Effector memory CD4-positive, alpha-beta T cell (primary cell): ENCODE measurements around the gene PSME3IP1.
"Not testable (repeated sequence)": the region's sequence is repeated elsewhere in the genome, so short reads cannot be mapped to it uniquely, and the experiment has no call there.

ENCODE experiments used
- DNase-seq, 3 donors: peaks; one replicate each; pipeline ENCODE4 v3.0.0-alpha.2; 2020
- H3K27ac ChIP-seq: 2 replicates; pipeline ENCODE4 v1.7.0; 2013; ENCODE audit warnings: mild to moderate bottlenecking, low read length, moderate library complexity; ENCODE audit not compliant: insufficient read depth, poor library complexity, severe bottlenecking
- H3K27me3 ChIP-seq: replicated peaks from 2 replicates; pipeline ENCODE4 v1.7.0; 2013; ENCODE audit warnings: mild to moderate bottlenecking, low read length; ENCODE audit not compliant: insufficient read depth, control insufficient read depth, poor library complexity, severe bottlenecking
- H3K36me3 ChIP-seq: 2 replicates; pipeline ENCODE4 v1.7.0; 2013; ENCODE audit warnings: mild to moderate bottlenecking, low read length, moderate library complexity; ENCODE audit not compliant: control insufficient read depth, insufficient read depth
- H3K4me1 ChIP-seq: 2 replicates; pipeline ENCODE4 v1.7.0; 2013; ENCODE audit warnings: low read length, mild to moderate bottlenecking; ENCODE audit not compliant: control insufficient read depth, insufficient read depth, poor library complexity, severe bottlenecking
- H3K4me3 ChIP-seq: 2 replicates; pipeline ENCODE4 v1.7.0; 2013; ENCODE audit warnings: low read length, low read depth, mild to moderate bottlenecking; ENCODE audit not compliant: insufficient read depth, poor library complexity, severe bottlenecking
- H3K9me3 ChIP-seq: 2 replicates; pipeline ENCODE4 v1.7.0; 2013; ENCODE audit warnings: mild to moderate bottlenecking, low read length, moderate library complexity; ENCODE audit not compliant: control insufficient read depth

Gene PSME3IP1

DNA sequence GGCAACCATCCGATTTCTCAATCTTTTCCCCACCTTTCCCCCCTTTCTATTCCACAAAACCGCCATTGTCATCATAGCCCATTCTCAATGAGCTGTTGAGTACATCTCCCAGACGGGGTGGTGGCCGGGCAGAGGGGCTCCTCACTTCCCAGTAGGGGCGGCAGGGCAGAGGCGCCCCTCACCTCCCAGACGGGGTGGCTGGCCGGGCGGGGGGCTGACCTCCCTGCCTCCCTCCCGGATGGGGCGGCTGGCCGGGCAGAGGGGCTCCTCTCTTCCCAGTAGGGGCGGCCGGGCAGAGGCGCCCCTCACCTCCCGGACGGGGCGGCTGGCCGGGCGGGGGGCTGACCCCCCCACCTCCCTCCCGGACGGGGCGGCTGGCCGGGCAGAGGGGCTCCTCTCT is 14.5 kb upstream of the PSME3IP1 start:
- DNase-seq = not testable (repeated sequence)

DNA sequence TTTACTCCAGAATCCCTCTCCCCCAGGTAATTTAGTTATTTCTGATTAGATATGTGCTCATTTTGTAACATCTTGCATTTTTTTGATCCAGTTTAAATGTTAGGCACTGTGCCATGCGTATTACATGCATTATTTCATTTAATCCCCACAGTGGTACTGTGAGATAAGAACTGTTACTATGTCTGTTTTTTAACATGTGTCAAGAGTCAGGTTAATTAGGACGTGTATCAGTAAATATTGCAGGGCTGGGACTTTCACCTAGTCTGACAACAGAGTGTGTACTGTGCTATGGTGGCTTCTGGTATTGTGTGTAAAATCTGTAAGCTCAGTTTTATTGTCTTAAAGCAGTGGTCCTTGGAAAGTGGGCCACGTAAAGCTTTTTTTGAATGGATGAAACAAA is 10.9 kb upstream of the PSME3IP1 start:
- DNase-seq = no peak
- Histone ChIP-seq H3K9me3 (no peaks in the 10 kb centered on the region), H3K4me3 (no peak overlapping the region), H3K27me3 (no peaks in the 10 kb centered on the region), H3K4me1 (no peaks in the 10 kb centered on the region), H3K27ac (no peak overlapping the region), H3K36me3 (no peaks in the 10 kb centered on the region)

More for the DNA sequence above, 14.5 kb upstream of the PSME3IP1 start:
- not testable (repeated sequence) for H3K4me1 ChIP-seq, H3K27me3 ChIP-seq, H3K9me3 ChIP-seq, H3K4me3 ChIP-seq, H3K27ac ChIP-seq
- peaks cover 11% of the 10 kb centered on the region for H3K36me3 ChIP-seq

DNA sequence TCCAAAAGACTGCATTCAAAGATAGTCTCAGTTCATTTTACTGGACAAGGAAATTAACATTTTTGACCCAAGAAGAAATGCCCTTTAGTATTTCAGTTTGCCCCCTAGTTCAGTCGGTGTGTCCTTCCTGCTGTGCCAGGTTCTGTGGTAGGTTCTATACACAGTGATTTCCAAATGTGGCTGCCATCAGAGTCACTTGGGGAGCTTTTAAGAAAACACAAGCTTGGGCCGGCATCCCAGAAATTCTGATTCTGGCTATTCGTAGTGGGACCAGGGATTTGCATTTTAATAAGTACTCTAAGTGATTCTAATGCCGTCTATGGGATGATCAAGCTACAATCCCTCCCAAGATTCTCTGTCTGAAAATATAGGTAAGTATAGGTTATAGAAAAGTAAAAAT is 10.4 kb upstream of the PSME3IP1 start:
- H3K4me3 ChIP-seq = no peak overlapping the region
- H3K27me3 ChIP-seq = no peaks in the 10 kb centered on the region
- no peak overlapping the region for H3K27ac ChIP-seq
- no peaks in the 10 kb centered on the region for H3K36me3 ChIP-seq
- no peaks in the 10 kb centered on the region for H3K9me3 ChIP-seq
- no peak for DNase-seq
- H3K4me1 ChIP-seq = no peaks in the 10 kb centered on the region

DNA sequence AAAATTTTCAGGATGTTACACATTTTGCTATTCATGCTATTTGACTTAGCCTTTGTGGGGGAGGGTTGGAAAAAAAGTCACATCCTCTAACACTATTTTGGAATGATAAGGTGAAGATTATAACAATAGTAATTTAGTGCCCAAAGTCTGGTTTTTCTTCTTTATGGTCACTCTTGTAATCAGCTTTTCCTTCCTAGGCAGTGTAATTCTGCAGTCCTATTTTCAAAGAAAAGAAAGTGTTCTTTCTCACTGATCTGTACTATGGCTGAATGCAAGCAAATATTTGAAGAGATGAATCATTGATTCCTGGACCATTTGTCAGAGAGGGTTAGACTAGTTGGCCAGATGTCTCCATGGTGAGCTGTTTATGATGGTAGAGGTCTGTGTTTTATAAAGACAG is 8.7 kb upstream of the PSME3IP1 start:
- no peaks in the 10 kb centered on the region for H3K4me1 ChIP-seq
- H3K27ac ChIP-seq = no peak overlapping the region
- no peaks in the 10 kb centered on the region for H3K36me3 ChIP-seq
- no peaks in the 10 kb centered on the region for H3K9me3 ChIP-seq
- DNase-seq = no peak
- H3K4me3 ChIP-seq = no peak overlapping the region
- no peaks in the 10 kb centered on the region for H3K27me3 ChIP-seq

DNA sequence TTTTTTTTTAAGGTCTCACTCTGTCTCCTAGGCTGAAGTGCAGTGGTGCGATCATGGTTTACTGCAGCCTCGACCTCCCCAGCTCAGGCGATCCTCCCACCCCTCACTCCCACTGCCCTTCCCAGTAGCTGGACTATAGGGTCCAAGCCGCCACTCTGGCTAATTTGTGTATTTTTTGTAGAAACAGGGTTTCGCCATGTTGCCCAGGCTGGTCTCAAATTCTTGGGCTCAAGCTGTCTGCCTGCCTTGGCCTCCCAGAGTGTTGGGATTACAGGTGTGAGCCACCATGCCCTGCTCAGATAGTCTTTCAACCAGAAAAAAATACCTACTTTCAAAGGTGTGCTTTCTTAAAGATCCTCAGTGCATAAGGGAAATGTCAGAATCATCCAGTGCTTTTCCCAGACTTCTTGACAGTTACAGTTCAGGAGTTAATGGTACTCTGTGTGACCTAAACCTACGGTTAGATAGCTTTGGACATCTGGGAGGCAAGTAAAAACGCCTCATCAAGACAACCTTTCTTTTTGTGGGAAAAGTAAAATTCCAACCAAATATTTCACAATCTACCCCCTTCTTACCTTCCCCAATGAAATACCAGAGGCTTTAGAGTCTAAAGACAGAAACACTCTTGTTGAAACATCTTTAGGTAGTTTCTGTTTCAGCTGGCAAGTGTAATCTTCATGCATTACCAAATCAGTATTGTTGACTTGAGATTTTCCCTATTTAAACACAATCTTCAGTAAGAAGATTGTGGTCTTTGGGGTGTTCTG is 7.1 kb upstream of the PSME3IP1 start:
- Histone ChIP-seq H3K36me3 (no peaks in the 10 kb centered on the region), H3K9me3 (no peaks in the 10 kb centered on the region), H3K27ac (no peak overlapping the region), H3K27me3 (no peaks in the 10 kb centered on the region), H3K4me3 (no peak overlapping the region), H3K4me1 (no peaks in the 10 kb centered on the region)
- DNase-seq = no peak

DNA sequence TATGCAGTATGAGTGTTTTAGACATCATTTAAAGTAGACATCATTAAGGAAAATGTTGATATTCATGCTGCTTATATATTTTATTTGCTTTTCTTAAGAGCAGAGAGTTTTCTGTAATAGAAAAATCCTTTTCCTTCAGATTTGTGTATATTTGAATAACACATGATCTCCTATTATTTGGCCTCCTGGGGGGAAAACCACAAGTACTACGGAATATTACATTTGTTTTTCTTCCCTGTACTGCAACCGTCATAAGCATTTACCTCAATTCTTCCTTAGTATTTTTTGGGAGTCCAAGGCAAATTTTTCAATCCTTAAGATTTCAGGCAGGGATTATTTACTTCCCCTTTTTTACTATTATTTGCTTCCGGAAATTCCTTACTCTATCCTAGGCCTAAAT is 6.3 kb upstream of the PSME3IP1 start:
- Histone ChIP-seq H3K27ac (no peak overlapping the region), H3K4me1 (no peaks in the 10 kb centered on the region), H3K27me3 (no peaks in the 10 kb centered on the region), H3K9me3 (no peaks in the 10 kb centered on the region), H3K36me3 (no peaks in the 10 kb centered on the region), H3K4me3 (no peak overlapping the region)
- DNase-seq = no peak

DNA sequence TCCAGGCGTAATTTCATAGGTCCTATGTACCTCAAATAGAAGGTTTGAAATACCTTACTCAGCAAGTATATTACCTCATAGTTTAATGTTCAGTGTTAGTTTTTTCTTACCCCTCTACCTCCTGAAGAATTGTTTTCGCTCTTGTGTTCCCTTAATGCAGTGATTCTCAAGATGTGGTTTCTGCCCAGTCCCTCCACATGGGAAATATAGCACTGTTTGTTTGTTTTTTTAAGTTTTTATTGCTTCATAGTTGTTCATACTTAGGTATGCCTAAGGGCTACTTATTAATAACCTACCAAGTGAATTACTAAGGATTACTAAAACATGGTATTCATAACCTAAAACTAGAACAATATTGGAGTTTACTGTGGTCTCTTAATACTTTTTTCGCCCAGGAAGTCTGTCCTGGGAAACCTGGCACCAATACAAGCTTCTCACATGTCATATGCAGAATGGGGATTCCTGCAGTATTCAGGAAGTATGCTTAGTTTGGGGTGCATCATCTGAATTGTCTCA is 5.3 kb upstream of the PSME3IP1 start:
- no peak for DNase-seq
- no peaks in the 10 kb centered on the region for H3K27me3 ChIP-seq
- H3K36me3 ChIP-seq = no peaks in the 10 kb centered on the region
- H3K9me3 ChIP-seq = no peaks in the 10 kb centered on the region
- no peaks in the 10 kb centered on the region for H3K4me1 ChIP-seq
- no peak overlapping the region for H3K4me3 ChIP-seq
- no peak overlapping the region for H3K27ac ChIP-seq

DNA sequence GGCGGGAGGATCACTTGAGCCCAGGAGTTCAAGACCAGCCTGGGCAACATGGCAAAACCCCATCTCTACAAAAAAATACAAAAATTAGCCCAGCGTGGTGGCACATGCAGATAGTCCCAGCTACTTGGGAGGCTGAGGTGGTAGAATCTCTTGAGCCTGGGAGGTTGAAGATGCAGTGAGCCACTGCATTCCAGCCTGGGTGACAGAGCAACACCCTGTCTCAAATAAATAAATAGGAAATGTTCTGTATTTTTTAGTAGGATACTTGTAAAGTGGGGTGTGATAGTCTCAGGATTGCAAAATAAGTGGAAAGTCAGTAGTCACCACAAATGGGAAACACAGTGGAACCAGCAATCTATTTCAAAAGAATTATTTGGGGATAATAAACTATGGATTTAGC is 4.3 kb upstream of the PSME3IP1 start:
- Histone ChIP-seq H3K9me3 (no peaks in the 10 kb centered on the region), H3K4me1 (peaks cover 3% of the 10 kb centered on the region), H3K27ac (no peak overlapping the region), H3K4me3 (no peak overlapping the region), H3K36me3 (no peaks in the 10 kb centered on the region), H3K27me3 (no peaks in the 10 kb centered on the region)
- no peak for DNase-seq

DNA sequence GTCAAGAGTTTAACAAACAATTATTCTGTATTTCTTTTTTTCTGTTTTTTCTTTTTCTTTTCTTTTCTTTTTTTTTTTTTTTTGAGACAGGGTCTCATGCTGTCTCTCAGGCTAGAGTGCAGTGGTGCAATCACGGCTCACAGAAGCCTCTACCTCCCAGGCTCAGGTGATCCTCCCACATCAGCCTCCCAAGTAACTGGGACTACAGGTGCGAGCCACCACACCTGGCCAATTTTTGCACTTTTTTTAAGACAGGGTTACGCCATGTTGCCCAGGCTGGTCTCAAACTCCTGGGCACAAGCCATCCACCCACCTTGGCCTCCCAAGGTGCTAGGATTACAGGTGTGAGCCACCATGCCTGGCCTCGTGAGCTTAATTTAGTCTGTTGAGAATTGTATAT is 3.7 kb upstream of the PSME3IP1 start:
- not testable (repeated sequence) for H3K4me1 ChIP-seq, H3K27ac ChIP-seq, H3K4me3 ChIP-seq, H3K36me3 ChIP-seq, H3K9me3 ChIP-seq, DNase-seq, H3K27me3 ChIP-seq

DNA sequence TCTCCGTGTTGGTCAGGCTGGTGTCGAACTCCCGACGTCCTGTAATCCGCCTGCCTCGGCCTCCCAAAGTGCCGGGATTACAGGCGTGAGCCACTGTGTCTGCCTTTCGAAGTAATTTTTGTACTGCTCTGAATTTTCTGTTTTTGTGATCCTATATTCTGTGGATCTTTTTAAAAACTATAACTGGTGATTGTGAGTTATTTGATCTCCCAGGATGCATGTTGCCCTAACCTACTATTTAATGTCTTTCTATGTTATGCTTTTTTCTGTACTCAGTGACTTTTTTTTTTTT is 2.8 kb upstream of the PSME3IP1 start:
- Histone ChIP-seq H3K4me1 (peaks cover 9% of the 10 kb centered on the region), H3K4me3 (no peak overlapping the region), H3K9me3 (no peaks in the 10 kb centered on the region), H3K36me3 (no peaks in the 10 kb centered on the region), H3K27ac (no peak overlapping the region), H3K27me3 (no peaks in the 10 kb centered on the region)
- no peak for DNase-seq
